ENCODE measurements around the gene EPHB1.

DNA sequence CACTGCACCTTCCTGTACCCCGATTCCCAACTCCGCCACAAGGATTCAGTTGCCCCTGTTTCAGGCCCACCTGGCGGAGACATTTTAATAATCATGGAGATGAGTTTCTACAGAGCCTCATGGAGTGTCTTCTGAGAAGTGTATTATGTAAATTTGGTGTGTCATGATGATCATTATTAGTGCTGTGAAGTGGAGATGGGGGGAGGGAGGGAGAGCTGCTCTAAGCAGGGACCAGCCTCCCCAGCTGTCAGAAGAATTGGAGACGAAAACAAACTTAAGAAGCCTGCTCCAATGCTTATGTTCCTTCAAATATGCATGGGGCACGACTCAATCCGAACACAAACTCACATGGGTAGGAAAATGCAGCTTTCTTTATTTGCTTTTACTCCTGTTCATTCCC is 127.8 kb downstream of the EPHB1 start:
- TF ChIP-seq POLR2A (IDR thresholded peaks at IDR 0.05) = no peak
- TF ChIP-seq, protein P1, sequence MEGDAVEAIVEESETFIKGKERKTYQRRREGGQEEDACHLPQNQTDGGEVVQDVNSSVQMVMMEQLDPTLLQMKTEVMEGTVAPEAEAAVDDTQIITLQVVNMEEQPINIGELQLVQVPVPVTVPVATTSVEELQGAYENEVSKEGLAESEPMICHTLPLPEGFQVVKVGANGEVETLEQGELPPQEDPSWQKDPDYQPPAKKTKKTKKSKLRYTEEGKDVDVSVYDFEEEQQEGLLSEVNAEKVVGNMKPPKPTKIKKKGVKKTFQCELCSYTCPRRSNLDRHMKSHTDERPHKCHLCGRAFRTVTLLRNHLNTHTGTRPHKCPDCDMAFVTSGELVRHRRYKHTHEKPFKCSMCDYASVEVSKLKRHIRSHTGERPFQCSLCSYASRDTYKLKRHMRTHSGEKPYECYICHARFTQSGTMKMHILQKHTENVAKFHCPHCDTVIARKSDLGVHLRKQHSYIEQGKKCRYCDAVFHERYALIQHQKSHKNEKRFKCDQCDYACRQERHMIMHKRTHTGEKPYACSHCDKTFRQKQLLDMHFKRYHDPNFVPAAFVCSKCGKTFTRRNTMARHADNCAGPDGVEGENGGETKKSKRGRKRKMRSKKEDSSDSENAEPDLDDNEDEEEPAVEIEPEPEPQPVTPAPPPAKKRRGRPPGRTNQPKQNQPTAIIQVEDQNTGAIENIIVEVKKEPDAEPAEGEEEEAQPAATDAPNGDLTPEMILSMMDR (IDR thresholded peaks at IDR 0.05 in 4 of 5, conservative IDR thresholded peaks at IDR 0.05 in 1 of 5) = no peak
